Activated naive CD4-positive, alpha-beta T cell treated with anti-CD3 and anti-CD28 coated beads, Interleukin-2, amount 50 U/mL, for 72 hours (primary cell): ENCODE results near the gene PIK3R4. TPM values are rescaled to one million over a fixed set of nuclear protein-coding genes. Genes with fewer than 3 reads are reported as not detected.

ENCODE experiments used
- ATAC-seq, 2 donors: fragments of 150-1000 bp; cut with Tn5 transposase; 2 replicates each; pipeline ENCODE4 v1.10.0; 2021; ENCODE audit warnings: mild to moderate bottlenecking in 2 of 2, moderate library complexity in 2 of 2
- DNase-seq, 2 donors: peaks; one replicate each; pipeline ENCODE4 v3.0.0; 2021 to 2022; ENCODE audit warnings: low spot score in 2 of 2
- H3K27ac Mint-ChIP-seq, 2 donors: one replicate each; pipeline ENCODE4 v1.8.0; 2022; ENCODE audit warnings: mild to moderate bottlenecking in 2 of 2, mixed read lengths in 2 of 2
- H3K36me3 Mint-ChIP-seq, 2 donors: one replicate each; pipeline ENCODE4 v1.8.0; 2022; ENCODE audit warnings: mixed read lengths in 2 of 2
- H3K9me3 Mint-ChIP-seq, 2 donors: one replicate each; pipeline ENCODE4 v1.8.0; 2022; ENCODE audit warnings: mixed read lengths in 2 of 2
- total RNA-seq, 2 donors: library from RNA; stranded (reverse); gene quantifications; one replicate each; pipeline ENCODE4 v1.2.3, GENCODE V29; 2022

The PIK3R4 gene
- total RNA-seq, 2 donors from 2014 or later = 23.3 to 32.4 TPM

DNA sequence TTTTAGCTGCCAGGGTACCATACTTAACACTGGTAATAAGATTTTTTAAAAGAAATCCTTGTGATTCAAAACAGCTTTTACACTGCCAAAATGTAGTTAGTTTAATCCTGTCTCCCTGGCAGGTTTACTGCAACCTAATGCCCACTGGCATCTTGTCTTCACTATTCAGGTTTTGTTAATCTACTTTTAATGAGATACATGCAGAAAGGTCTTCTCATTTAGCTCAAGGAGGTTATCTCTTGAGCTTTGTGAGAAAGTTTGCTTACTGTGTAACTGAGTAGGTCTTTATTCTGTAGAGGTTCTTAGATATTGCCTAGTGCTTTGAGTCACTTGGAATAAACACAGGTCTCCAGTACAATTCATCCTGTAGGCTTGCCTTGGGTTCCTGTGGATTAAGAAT lies 110.7 kb downstream of the PIK3R4 start:
- DNase-seq (no peak), ATAC-seq (no peak)
- no peak overlapping the region for H3K27ac Mint-ChIP-seq
- no peaks in the 10 kb centered on the region for H3K36me3 Mint-ChIP-seq
- peaks cover 5 to 10% of the 10 kb centered on the region in 2 donors for H3K9me3 Mint-ChIP-seq

DNA sequence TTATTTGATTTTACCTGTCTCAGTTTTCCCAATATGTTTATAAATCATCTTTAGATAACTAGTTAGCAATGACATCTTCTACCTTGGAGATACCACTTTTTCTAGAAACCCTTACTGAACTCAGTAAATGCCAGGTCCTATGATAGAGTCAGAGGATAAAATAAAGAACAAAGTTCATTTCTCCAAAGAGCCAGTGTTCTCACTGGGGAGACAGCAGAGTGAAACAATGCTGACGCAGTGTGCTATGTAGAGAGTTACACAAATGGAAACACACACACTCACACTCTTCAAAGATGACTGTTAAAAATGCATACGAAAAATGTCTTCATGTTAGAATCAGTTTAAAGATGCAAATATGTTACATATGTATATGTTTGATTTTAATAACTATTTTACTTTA lies 111.3 kb downstream of the PIK3R4 start:
- Mint-ChIP-seq H3K27ac (no peak overlapping the region), H3K9me3 (peaks cover 5 to 10% of the 10 kb centered on the region in 2 donors), H3K36me3 (no peaks in the 10 kb centered on the region)
- ATAC-seq (no peak), DNase-seq (no peak)

Other genes with a start within 250 kb of the PIK3R4 start
- gene COL6A6, start 229.7 kb downstream of the PIK3R4 start, total RNA-seq = not detected
- gene ATP2C1, start 147.3 kb upstream of the PIK3R4 start, total RNA-seq = 10 to 100 TPM; 60.8 to 74.8 TPM